CD14-positive monocyte (primary cell): Measurements from ENCODE around the gene ARHGAP10. TPM values are rescaled to one million over a fixed set of nuclear protein-coding genes. Genes with fewer than 3 reads are reported as not detected.

ENCODE experiments used
- DNase-seq, 3 donors: peaks; one replicate each; pipeline ENCODE4 v3.0.0-alpha.2; 2011 to 2022
- H2AFZ ChIP-seq: 2 replicates; pipeline ENCODE4 v1.6.0; 2012; ENCODE audit warnings: mild to moderate bottlenecking, low read depth, low read length, inconsistent platforms; ENCODE audit not compliant: insufficient read depth, poor library complexity, severe bottlenecking
- H3K27ac ChIP-seq, 2 donors: 1 replicate in 1 of 2; 2 replicates in 1 of 2; pipeline ENCODE4 v1.5.1; 2012 to 2013; ENCODE audit warnings: low read length in 2 of 2, control low read depth in 1 of 2, inconsistent platforms in 1 of 2, low read depth in 1 of 2, mild to moderate bottlenecking in 1 of 2
- H3K27me3 ChIP-seq, 2 donors: one replicate each; pipeline versions ENCODE4 v1.6.0 to v1.6.1; 2011 to 2013; ENCODE audit warnings: low read length in 2 of 2; ENCODE audit not compliant: control insufficient read depth in 2 of 2, insufficient read depth in 2 of 2
- H3K36me3 ChIP-seq, 2 donors: replicated peaks in 1 of 2; 1 replicate in 1 of 2; 2 replicates in 1 of 2; pipeline versions ENCODE4 v1.5.1 to v1.6.1; 2012 to 2013; ENCODE audit warnings: low read length in 2 of 2, control low read depth in 1 of 2, inconsistent platforms in 1 of 2, mild to moderate bottlenecking in 1 of 2; ENCODE audit not compliant: insufficient read depth in 2 of 2, control insufficient read depth in 1 of 2
- H3K4me1 ChIP-seq, 2 donors: 1 replicate in 1 of 2; 2 replicates in 1 of 2; pipeline versions ENCODE4 v1.5.1 to v1.6.1; 2012 to 2013; ENCODE audit warnings: low read length in 2 of 2, control low read depth in 1 of 2, inconsistent platforms in 1 of 2, mild to moderate bottlenecking in 1 of 2, moderate library complexity in 1 of 2; ENCODE audit not compliant: insufficient read depth in 2 of 2, control insufficient read depth in 1 of 2
- H3K4me2 ChIP-seq: replicated peaks from 2 replicates; pipeline ENCODE3; 2012; ENCODE audit warnings: low read length, moderate library complexity, mild to moderate bottlenecking; ENCODE audit not compliant: poor library complexity, severe bottlenecking; ENCODE audit errors: extremely low read depth
- H3K4me3 ChIP-seq, 3 experiments: fragments of 200-600 bp in 1 of 3; sonication (generic) in 1 of 3; replicated peaks in 1 of 3; 1 replicate in 2 of 3; 2 replicates in 1 of 3; pipeline ENCODE4 v1.5.1; 2011 to 2013; ENCODE audit warnings: low read length in 3 of 3, mild to moderate bottlenecking in 3 of 3, control low read depth in 2 of 3, low read depth in 2 of 3, inconsistent platforms in 1 of 3, moderate library complexity in 1 of 3
- H3K79me2 ChIP-seq: 2 replicates; pipeline ENCODE4 v1.6.0; 2012; ENCODE audit warnings: mild to moderate bottlenecking, control low read depth, inconsistent platforms, low read length, moderate library complexity; ENCODE audit not compliant: insufficient read depth
- H3K9ac ChIP-seq: 2 replicates; pipeline ENCODE4 v1.6.0; 2017; ENCODE audit warnings: low read length, mild to moderate bottlenecking; ENCODE audit not compliant: insufficient read depth, poor library complexity, severe bottlenecking
- H3K9me3 ChIP-seq, 2 donors: replicated peaks in 1 of 2; 1 replicate in 1 of 2; 2 replicates in 1 of 2; pipeline versions ENCODE4 v1.5.1 to v1.6.1; 2012 to 2013; ENCODE audit warnings: low read length in 2 of 2, control low read depth in 1 of 2; ENCODE audit not compliant: control insufficient read depth in 1 of 2, insufficient read depth in 1 of 2
- H4K20me1 ChIP-seq: 2 replicates; pipeline ENCODE4 v1.6.0; 2012; ENCODE audit warnings: mild to moderate bottlenecking, low read length, control low read depth, moderate library complexity; ENCODE audit not compliant: insufficient read depth
- H3K27ac Mint-ChIP-seq, 7 donors: one replicate each; pipeline ENCODE4 v1.8.0; 2020; ENCODE audit warnings: mild to moderate bottlenecking in 7 of 7, mixed read lengths in 7 of 7, moderate library complexity in 6 of 7, inconsistent platforms in 2 of 7
- H3K27me3 Mint-ChIP-seq, 3 donors: one replicate each; pipeline ENCODE4 v1.8.0; 2021 to 2022; ENCODE audit warnings: low read depth in 3 of 3, mild to moderate bottlenecking in 3 of 3, mixed read lengths in 3 of 3, moderate library complexity in 3 of 3, inconsistent platforms in 1 of 3
- H3K36me3 Mint-ChIP-seq, 2 donors: one replicate each; pipeline ENCODE4 v1.8.0; 2020; ENCODE audit warnings: mixed read lengths in 2 of 2, inconsistent platforms in 1 of 2, mild to moderate bottlenecking in 1 of 2
- H3K4me1 Mint-ChIP-seq: one replicate; pipeline ENCODE4 v1.8.0; 2020; ENCODE audit warnings: mild to moderate bottlenecking, mixed read lengths
- H3K4me3 Mint-ChIP-seq, 2 donors: one replicate each; pipeline ENCODE4 v1.8.0; 2020; ENCODE audit warnings: mild to moderate bottlenecking in 2 of 2, mixed read lengths in 2 of 2, moderate library complexity in 1 of 2
- H3K9me3 Mint-ChIP-seq, 7 donors: one replicate each; pipeline ENCODE4 v1.8.0; 2020 to 2022; ENCODE audit warnings: mixed read lengths in 7 of 7, mild to moderate bottlenecking in 6 of 7, moderate library complexity in 6 of 7, inconsistent platforms in 2 of 7
- WGBS: methylation state at CpG from one replicate; pipeline ENCODE4 v1.1.5; 2013; ENCODE audit warnings: missing lambda C conversion rate; ENCODE audit not compliant: insufficient coverage; 5-methylcytosine and 5-hydroxymethylcytosine counted together
- intact Hi-C, 2 donors: fragments of 100-400 bp; cut with micrococcal nuclease; formaldehyde crosslinking; loops; one replicate each; pipeline versions ENCODE4 v1.15.0 to v1.15.1; 2023
- polyA plus RNA-seq, 3 donors: library from polyadenylated mRNA; depleted of rRNA in 1 of 3; unstranded in 2 of 3; stranded (reverse) in 1 of 3; fragments of 300-500 nt in 2 of 3; fragments of >200 nt in 1 of 3; fragmentation: Illumina TruSeq in 2 of 3; gene quantifications; 1 replicate in 2 of 3; 2 replicates in 1 of 3; pipeline ENCODE4 v1.2.3, GENCODE V29; 2012 to 2021
- TF ChIP-seq, protein P1 (sequence below): fragments of 200-600 bp; IDR thresholded peaks from one replicate; pipeline ENCODE4 v1.8.0; 2022; ENCODE audit warnings: antibody characterized with exemption, mild to moderate bottlenecking

The ARHGAP10 gene
- polyA plus RNA-seq, 3 donors = 1.7 to 4.3 (median 3.0) TPM

DNA sequence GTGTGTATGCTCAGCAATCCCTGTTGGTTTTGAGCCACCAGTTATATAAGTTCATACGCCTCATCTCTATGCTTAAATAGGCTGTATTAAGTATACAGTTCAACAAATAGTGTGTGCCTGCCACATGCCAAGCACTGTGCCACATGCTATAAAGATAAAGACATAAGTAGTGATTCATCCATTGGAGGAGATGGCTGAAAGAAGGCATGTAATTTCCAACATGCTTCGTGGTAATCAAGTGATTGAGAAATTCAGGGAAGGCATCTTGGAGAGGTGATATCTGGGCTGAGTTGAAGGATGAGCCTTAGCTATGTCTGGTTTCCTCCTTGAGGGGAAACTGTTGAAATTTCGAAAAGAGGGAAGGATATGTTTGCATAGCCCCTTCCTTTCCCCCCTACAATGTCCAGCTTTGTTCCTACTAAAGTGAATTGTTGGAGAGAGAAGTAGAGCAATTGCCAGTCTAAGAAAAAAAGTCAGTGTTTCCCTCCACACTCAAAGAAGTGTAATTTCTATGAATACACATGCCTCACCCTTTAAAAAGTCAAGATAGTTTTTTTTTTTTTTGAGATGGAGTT lies 96.5 kb downstream of the ARHGAP10 start:
- TF ChIP-seq, protein P1, sequence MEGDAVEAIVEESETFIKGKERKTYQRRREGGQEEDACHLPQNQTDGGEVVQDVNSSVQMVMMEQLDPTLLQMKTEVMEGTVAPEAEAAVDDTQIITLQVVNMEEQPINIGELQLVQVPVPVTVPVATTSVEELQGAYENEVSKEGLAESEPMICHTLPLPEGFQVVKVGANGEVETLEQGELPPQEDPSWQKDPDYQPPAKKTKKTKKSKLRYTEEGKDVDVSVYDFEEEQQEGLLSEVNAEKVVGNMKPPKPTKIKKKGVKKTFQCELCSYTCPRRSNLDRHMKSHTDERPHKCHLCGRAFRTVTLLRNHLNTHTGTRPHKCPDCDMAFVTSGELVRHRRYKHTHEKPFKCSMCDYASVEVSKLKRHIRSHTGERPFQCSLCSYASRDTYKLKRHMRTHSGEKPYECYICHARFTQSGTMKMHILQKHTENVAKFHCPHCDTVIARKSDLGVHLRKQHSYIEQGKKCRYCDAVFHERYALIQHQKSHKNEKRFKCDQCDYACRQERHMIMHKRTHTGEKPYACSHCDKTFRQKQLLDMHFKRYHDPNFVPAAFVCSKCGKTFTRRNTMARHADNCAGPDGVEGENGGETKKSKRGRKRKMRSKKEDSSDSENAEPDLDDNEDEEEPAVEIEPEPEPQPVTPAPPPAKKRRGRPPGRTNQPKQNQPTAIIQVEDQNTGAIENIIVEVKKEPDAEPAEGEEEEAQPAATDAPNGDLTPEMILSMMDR = no peak
- Histone ChIP-seq H3K4me1 (peaks cover 62 to 69% of the 10 kb centered on the region in 2 donors), H3K27ac (peak overlapping the region; percentile 8 to 73), H3K9me3 (no peaks in the 10 kb centered on the region), H2AFZ (no peak overlapping the region), H3K36me3 (no peaks in the 10 kb centered on the region), H3K4me3 (no peak overlapping the region), H3K9ac (no peak overlapping the region), H4K20me1 (no peaks in the 10 kb centered on the region), H3K79me2 (no peaks in the 10 kb centered on the region), H3K4me2 (peak overlapping the region; percentile 1), H3K27me3 (no peaks in the 10 kb centered on the region)
- intact Hi-C loops = no loop called here
- 0% methylated on average over 1 of the region's 3 CpGs for WGBS
- Mint-ChIP-seq H3K27me3 (no peaks in the 10 kb centered on the region), H3K4me1 (peaks cover 66% of the 10 kb centered on the region), H3K27ac (peak overlapping the region; percentile 58 to 98 (median 81)), H3K36me3 (peaks cover 0 to 11% of the 10 kb centered on the region in 2 donors), H3K4me3 (peak overlapping the region in 1 of 2 donors; percentile 68), H3K9me3 (no peaks in the 10 kb centered on the region)
- peak; percentile 47 to 86 (median 75) for DNase-seq

DNA sequence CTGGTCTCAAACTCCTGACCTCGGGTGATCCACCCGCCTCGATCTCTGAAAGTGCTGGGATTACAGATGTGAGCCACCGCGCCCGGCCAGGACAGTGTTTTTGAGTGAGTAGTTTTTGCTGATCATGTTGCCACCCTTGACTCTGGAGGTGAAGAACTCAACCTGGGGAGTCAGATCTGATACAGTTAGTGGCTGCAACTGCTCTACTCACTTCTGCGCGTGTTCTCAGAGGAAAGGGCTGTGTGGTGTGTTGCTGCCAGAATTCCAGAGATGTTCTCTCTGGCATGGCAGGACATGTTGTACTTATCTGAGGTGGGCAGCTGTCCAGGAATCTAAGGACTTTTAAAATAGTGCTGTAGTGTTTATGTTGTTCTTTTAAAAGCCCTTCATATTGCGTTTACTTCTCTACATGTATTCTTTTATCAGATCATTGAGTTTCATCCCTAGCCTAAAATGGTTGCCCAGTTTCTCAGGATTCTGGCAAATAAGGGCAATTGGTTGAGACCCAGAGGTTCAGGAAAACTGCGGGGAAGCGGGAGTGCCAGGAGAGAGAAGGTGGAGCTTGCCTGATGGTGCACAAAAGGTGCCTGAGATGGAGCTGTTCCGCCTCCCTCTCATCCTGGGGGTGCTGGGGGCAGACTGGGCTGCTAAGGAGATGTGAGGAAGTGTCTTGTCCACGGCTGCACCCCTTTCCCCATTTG lies 97.7 kb downstream of the ARHGAP10 start:
- Histone ChIP-seq H3K4me1 (peaks cover 62 to 70% of the 10 kb centered on the region in 2 donors), H3K4me3 (no peak overlapping the region), H3K9me3 (no peaks in the 10 kb centered on the region), H3K27me3 (no peaks in the 10 kb centered on the region), H2AFZ (no peak overlapping the region), H3K27ac (peak overlapping the region in 1 of 2 donors; percentile 99), H3K79me2 (no peaks in the 10 kb centered on the region), H4K20me1 (no peaks in the 10 kb centered on the region), H3K36me3 (no peaks in the 10 kb centered on the region), H3K4me2 (no peak overlapping the region), H3K9ac (no peak overlapping the region)
- intact Hi-C loops = loop anchor here in 1 of 2 donors (5.0 to 10.0 kb wide), 3 partner anchors 38 to 615 kb away; partner anchors contain the start of gene NR3C2
- Mint-ChIP-seq H3K4me3 (no peak overlapping the region), H3K9me3 (peaks cover 0 to 3% (median 0%) of the 10 kb centered on the region in 7 donors), H3K36me3 (peaks cover 0 to 5% of the 10 kb centered on the region in 2 donors), H3K4me1 (peaks cover 69% of the 10 kb centered on the region), H3K27me3 (no peaks in the 10 kb centered on the region), H3K27ac (peak overlapping the region; percentile 73 to 98 (median 85))
- no peak for DNase-seq
- TF ChIP-seq, protein P1 = no peak
- whole genome bisulfite sequencing = 85% methylated on average over 10 of the region's 13 CpGs
